Measurements from ENCODE around the gene SNX10.
A peak's percentile ranks its signal among the peaks of the same experiment; 100 is the strongest.

The SNX10 gene

DNA sequence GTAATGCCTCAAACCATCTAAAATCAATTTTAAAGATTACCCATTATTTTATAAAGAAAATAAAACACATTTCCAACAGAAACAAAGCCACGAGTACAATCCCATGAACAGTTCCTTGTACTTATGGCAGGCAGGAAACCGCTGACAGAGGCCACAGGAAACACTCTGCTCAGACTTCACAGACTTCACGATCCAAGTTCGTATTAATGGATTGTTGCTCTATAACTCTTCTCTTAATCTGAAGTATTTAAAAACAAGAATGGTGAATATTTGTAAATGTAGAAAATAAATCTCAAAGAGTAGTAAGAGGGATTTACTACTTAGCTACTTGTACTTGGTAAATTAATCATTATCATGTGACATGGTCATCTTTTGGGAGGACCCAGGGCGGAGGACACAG lies 78.3 kb downstream of the SNX10 start:
- no peak for DNase-seq

DNA sequence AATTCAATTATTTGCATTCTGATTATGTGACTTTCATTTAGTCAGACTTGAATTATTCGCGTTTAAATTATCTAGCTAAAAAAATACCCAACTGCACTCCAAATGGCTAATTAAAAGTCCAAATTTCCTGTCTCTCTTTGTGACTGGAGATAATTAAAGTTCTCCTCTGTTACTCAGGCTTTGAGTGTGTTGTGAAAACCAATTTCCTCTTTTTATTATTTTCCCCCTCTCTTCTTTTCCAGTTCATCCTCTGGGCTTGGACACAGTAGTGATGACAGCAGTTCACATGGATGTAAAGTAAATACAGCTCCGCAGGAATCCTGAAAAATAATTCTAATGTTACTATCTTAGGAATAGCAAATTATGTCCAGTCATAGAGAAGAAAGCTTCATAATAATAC lies 80.6 kb downstream of the SNX10 start:
- no peak for DNase-seq

DNA sequence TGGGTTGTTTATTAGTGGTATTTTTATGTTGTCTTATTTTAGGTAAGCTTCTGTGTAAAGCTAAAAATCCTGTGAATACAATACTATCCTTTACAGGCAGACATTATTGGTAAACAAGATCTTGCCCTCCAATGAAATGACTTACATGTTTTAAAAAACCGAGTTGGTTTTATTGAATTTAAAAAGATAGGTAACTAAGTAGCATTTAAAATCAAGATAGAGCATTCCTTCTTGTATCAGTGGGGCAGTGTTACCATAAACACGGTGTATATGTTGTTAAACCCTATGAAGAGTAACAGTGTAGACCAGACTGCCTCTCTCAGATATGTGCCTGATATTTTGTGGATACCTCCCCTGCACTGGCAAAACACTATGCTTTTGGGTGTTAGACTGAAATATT lies 81.0 kb downstream of the SNX10 start:
- no peak for DNase-seq

DNA sequence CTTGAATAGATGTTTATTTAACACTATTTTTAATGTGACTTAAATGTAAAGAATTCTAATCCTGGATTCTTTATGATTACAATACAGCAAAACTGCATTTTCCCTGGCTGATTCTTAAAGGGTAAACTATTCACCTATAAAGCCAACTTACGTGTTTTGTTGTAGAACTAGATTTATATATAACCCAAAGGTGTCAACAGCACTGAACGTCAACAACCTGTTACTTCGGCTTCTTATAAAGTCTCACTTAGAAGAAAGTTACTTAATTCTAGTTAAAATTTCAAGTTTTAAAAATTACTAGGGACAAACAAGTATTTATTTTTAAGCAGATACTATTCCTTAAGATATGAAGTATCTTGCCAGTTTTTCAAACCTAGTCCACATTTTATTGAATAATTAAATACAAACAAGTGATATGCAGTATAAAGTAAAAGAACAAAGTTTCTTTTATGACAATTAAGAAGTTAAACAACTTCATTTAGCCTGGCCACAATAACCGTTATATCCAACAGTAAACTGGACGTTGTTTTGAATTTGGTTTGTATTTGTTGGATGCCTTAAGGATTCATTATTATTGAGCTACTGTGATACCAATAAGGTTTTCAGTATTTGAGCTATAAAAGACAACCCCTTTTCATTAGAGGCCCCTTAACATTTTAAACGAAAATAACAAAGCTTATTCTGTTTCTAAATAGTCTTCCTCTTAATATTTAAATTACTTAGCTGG lies 83.1 kb downstream of the SNX10 start:
- no peak for DNase-seq

DNA sequence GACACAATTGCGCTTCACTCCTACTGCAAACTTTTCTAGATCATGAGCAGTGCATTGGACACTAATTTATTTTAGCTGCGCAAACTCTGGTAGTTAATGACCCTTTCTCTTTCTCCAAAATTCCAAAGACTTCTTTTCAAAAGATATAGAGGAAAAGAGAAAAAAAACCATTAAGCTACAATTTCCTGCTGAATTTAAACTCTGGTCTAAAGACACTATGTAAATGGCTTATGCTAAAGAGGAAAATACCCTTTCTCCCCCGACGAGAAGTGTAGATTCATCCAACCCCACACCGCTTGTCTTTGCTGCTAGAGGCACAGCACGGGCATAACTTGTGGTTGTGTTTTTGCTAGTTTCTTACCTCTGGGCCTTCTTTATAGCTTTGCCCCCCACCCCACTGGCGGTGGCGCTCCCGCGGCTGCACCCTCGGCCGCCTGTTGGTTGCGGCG lies 84.1 kb downstream of the SNX10 start:
- DNase-seq: no peak

DNA sequence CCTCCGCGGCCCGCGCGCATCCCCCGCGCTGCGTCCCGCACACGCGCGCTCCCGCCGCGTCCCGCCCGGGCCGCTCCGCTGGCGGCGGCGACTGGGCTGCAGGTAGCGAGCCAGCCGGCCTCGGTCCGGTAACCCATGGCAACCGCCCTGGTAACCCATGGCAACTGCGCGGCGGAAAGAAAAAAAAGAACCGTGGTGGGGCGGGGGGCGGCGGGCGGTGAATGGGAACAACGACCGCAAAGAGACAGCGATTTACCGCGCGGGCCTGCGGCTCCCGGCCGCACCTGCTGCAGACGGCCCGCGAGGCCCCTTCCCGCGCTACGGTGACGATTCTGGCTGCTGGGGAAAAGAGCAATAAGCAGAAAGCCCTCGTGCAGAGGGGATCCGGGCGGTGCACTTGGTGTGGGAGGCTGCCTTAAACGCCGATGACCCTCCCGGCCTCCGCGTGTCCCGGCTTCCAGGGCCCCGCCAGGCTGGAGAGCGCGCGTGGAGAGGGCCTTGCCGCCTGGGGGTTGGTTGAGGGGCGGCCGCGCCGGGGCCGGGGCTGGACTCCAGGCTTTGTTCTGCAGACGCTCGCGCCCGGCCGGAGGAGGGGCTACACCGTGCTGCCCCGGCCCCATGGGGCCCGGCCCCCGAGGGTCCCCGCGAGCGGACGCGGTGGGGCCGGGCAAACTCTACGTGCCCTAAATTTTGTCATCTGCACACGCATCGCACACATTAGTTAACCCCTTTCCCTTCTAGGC lies 84.7 kb downstream of the SNX10 start:
- DNase-seq: peak; percentile 27 to 32

DNA sequence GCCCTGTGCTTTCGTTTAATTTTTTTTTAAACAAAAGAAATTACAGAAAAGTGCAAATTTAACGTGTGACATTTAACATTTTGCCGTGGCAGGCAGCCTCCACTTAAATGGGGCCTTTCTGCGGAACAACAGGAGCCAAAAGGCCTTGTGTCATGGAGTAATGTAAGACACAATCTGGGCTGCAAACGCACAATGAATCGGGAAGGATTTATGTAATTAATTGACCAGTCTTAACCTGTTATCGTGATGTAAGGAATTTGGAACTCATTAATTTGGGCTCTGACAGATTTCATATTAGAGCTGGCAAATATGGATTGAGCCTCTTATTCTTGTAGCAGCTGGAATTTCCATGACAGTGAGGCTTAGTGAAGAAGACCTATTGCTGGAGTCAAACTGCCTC lies 86.4 kb downstream of the SNX10 start:
- no peak for DNase-seq

DNA sequence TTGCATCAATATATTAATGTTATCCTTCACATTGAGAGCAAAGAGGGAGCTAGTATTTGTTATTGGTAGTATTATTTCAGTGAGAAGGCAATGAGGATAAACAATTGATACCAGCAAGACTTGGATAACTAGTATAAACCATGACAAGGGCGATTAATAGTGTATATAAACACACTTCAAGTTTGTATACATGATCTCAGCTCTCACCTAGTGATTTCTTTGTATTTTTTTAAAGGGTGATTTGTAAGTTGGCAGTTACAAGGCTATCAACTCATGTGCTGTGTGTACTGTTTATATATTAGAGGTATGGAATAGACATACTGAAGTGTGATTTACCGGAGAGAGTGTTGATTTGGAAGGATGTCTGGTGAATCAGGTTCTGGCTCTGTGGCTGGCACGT lies 88.0 kb downstream of the SNX10 start:
- DNase-seq: no peak

DNA sequence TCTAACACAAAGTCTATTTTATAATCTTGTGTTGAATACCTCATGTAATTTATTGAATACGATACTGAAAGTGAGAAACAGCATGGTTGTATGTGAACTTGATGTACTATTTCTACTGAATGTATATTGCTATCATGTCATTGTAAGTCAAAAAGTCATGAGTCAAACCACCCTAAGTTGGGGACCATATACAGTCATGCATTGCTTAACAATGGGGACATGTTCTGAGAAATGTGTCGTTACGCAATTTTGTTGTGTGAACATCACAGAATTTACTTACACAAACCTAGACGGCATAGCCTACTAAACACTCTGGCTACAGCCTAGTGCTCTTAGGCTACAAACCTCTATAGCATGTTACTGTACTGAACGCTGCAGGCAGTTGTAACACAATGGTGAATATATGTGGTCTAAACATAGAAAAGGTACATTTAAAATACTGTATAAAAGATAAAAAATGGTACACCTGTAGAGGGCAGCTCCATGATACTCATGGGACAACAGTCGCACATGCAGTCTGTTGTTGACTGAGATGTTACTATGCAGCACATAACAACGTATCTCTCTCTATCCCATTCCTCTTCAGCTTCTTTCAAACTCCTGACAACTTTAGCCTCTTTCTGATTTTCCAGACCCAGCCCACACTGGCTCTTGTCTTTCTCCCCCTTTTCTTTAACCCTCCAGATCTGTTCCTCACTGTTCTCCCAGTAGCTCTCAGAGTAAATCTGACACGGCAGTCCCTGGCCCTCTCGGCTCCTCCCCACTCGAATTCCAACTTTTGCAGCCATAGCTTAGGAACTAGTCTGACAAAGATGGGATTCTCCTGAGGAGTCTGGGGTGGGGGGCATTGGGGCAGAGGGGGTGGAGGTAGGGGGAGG lies 90.1 kb downstream of the SNX10 start:
- no peak for DNase-seq

DNA sequence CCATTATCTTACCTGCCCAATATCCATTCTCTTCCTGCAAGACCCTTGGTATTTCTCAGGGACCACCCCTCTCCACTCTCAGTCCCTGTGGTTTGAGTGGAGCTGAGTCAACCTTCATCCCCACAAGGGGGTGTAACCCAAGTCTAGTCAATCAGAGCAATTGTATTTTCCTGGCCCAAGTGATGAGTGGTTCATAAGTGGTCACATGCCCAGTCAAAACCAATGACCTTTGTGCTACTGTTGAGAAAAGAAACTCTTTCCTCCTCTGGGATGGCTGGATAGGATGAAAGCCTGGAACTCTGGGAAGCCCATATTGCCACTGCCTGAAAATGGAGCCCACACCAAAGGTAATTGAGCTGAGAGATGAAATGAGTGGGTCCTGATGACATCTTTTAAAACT lies 93.6 kb downstream of the SNX10 start:
- no peak for DNase-seq

DNA sequence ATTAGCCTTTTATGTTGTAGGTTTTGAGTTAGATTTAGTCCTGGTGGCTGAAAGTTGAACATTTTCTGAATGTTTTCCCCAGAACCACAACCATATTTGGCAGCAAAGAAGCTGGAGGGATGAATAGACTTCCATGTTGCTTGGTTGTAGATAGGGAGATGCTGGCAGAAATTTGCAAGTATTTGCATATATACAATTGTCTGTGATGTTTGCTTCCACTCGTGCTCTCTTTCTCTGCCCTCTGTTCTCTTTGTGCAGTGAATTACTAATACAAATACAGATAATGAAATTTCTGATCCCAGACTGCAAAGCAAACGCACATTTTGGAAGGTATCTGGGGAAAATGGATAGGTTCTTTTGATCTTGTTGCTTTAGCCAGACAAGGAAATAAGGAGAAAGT lies 96.1 kb downstream of the SNX10 start:
- DNase-seq: no peak

DNA sequence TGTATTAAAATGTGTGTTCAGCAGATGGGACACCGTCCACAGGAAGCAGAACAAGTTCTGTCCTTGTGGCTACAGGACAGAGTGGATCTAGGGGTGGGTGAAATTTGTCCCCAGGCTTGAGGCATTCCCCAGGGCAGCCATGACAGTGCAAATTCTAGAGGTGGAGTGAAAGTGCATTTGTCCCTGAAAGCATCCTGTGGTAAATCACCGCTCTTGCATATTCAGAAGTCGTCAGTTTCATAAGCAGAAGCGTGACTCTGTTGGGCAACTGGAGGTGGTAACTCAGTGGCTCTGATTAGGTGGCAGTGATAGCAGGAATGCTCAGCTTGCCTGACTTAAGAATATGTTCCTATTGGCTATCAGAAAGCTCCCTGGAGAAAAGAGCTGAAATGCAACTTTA lies 96.6 kb downstream of the SNX10 start:
- DNase-seq: no peak

DNA sequence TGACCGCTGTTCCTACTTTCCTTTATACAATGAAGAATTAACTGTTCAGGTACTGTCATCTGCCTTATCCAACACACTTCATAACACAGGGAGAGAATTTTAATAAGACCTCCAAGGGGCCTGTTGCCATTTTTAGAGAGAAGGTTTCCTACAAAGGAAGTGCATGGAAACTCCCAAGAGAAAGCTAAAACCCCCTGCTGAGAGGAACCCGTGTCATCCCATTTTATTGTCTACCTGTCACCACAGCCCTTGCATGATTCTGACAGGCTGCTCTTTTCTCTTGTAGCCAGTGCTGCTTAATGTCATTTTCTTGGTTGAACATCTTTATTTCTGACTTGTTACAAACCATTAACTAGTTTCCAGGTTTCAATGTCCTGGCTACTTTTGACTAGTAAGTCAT lies 98.4 kb downstream of the SNX10 start:
- no peak for DNase-seq

DNA sequence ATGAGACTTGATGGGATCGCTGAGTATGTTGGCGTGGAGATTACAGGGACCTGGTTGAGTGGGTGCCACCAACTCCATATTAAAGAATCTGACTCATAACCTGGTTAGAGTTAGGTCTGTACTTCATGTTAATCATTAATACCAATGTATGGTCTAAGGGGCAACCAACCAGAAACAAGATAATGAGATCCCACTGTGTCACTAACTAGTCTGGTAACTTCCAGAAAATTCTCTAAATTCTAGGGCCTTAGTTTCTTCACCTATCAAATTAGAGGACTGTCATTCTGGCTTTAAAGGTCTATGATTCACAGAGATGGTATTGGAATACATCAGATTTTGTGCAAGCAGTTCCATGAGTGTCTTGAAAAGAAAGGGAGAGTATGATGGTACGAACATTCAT lies 102.2 kb downstream of the SNX10 start:
- no peak for DNase-seq

DNA sequence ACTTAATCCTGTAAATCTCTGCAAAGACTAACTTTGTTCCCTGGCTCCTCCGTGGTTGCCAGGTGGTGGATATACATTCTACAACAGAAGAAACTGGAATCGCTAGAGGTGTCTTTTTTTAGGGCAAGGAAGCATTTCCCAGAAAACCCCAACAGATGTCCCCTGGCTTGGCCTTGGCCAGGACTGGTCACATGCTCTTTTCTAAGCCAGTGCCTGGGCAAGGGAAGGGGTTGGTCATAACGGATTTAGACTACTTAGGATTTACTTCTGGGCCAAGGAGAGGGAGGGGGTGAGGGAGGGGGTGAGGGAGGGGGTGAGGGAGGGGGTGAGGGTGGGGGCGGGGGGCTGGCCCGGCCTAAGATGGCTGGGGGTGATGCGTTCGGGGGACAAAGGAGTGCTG lies 105.7 kb downstream of the SNX10 start:
- DNase-seq: no peak

DNA sequence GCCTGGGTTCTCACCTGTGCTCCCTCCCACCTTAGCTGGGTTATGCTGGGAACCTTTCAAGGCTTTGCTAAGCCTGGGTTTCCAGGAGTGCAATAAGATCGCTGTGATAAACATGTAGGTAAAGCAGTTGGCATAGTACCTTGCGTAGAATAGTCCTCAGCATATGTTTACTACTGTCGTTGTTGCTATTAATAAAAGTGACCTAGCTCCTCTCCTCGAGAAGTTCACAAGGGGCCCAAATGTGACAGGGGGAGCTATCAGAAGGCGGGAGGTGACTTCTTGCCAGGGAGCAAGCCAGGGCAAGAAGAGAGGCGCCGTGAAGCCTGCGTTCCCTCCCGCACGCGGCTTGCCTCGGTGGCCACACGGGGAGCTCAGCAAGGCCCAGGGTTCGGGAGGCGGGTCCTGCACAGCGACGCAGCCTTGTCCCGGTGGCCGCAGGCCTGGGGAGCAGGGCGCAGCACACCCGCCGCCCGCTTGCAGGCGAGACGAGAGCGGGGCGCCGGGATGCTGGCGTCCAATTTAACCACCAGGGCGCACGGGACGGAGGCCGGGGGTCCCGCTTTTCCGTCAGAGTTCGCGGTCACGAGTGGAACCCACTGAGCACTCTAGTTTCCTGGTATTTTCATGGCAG lies 106.2 kb downstream of the SNX10 start:
- no peak for DNase-seq

DNA sequence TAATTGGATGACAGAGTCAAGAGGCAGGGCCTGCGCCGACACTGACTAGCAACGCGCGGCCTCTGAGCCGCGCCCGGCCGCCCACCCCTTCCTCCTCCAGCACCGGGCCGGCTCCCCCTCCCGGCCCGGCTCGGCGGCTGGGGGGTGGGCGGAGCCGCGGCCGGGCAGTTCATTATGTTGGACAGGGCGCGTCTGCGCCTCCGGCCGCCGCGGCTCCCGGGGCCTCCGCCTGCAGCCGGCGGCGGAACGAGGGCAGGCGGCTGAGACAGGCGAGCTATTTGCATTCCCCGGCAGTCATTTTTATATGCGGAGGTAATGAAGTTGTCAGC lies 106.7 kb downstream of the SNX10 start:
- peak; percentile 24 to 34 for DNase-seq

DNA sequence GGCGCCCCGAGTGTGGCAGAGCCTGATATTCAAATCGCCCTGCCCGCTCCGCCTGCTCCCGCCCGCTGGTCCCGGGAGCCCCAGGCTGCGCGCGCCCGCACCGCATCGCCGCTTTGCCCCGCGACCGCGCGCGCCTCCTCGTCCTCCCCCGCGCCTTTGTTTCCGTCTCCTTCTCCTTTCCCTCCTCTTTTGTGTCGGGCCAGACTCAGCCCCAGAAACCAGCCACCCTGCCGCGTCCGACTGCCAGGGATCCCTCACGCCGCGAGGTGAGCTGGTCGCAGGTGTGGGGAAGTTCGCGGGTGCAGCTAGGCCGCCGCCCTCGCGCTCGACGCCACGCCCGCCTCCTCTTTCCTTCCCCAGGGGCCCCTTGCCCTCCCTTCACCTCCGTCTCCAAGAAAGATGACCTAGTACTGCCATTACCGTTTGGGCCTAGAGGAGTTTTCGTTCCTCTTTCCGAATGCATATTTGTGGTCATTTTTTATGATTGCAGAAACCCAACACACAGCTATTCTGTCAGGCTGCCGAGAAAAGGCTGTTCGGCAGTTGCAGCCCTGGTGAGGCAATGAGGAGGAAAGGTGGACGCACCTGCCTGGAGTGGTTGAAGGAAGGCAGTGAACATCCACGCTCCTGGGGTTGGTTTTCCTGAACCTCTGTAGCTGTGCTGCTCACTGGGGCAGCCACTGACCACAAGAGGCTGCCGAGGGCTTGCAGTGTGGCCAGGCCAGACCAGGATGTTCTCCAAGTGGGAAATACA lies 107.3 kb downstream of the SNX10 start:
- DNase-seq: peak in 1 of 2 donors; percentile 34

DNA sequence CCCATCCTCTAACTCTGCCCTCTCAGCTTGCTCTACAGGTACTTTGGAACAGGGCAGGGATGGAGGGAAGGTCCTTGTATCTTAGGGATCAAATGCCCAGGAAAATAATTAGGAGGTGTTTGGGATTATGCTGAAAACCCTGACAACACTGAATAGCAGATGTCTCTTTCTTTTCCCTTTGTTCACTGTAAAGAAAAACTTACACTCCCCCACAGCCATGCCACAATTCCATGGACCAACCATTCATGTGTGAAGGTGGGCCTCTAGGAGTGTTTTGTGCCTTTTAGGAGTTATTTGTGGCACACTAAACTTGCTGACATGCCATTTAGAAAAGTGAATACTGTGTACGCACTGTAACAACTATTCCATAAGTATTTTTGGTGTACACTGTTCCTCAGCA lies 108.1 kb downstream of the SNX10 start:
- no peak for DNase-seq

DNA sequence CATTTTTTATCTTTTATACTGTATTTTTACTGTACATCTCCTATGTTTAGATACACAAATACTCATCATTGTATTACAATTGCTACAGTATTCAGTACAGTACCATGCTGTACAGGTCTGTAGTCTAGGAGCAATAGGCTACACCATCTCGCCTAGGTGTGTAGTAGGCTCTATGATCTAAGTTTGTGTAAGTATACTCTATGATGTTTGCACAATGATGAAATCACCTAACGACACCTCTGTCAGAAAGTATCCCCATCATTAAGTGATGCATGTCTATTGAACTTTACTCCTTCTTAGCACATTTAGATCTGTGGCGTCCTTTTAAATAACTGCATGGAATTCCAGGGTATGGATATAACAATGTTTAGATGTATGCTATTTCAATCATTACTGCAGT lies 112.0 kb downstream of the SNX10 start:
- DNase-seq: no peak

DNA sequence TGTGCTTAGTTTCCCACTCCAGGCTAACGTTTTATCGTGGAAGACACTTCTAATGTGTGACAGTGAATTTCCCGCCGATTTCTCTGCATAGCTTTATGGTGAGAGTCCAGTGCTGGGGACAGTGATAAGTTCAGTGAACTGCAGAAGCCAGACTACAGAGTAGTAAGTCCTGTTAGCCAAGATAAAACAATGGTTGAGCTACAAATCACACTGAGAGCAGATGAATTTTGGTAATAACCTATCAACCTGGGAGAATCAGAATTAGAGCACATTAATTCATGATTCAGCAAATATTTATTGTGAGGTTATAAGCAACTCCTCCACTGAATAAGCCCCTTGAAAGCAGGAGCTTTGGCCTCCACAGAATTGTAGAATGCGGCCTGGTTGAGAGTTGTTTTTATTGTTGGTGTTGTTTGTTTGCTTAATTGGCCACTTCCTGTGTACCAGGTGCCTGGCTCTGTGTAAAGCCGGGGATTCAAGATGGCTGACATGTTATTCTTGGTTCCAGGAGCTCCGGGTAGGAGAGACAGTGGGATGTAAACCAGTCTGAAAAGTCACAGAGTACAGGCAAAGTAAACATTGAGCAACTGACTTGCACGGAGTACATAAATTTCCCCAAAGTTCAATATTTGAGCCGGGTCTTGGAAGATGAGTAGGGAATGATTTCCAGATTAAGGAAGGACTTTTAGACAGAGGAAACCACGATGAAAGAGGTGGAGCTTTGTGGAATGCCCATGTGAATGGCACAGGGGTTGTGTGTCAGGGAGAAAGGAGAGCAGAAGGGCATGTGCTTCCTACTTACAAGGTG lies 112.7 kb downstream of the SNX10 start:
- no peak for DNase-seq

DNA sequence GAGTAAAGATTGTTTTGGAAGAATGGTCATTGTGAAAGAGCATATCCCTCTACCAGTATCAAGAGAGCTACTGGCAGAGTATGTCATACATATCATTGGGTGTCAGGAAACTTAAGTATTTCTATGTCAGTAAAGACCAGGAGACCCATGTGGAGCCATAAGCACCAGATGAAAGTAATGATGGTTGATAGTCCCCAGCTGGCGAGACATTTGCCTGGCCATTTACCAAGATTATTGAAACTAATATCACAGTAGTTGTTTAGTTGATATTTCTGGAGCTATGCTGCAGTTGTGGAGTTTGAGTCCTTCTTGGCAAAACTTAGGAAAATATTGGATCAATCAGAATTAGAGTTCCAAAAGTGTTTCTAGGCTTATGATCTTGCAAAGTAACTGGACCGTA lies 114.8 kb downstream of the SNX10 start:
- DNase-seq: no peak
